GM12878 (cell line): ENCODE data around the gene SPINDOC. TPM values are rescaled to one million over a fixed set of nuclear protein-coding genes. Genes with fewer than 3 reads are reported as not detected.

Experiments used
- ATAC-seq: fragments of 200-7000 bp; cut with Tn5 transposase; 3 replicates; pipeline ENCODE4 v1.9.1; 2020; ENCODE audit warnings: mild to moderate bottlenecking, moderate library complexity
- BruUV-seq: library from RNA; stranded (reverse); fragments of 400-500 nt; replicated peaks from 2 replicates; lab custom pipeline; 2021; lab: Mats Ljungman, UMichigan
- CTCF ChIA-PET: fragments of 300-600 bp; sonication (Branson Sonifier 250); formaldehyde crosslinking; extraction: SDS; loops from one replicate; lab custom pipeline; 2021; ENCODE audit warnings: inconsistent platforms; lab: Yijun Ruan, JAX
- POLR2A ChIA-PET: fragments of 350-600 bp; formaldehyde crosslinking; extraction: SDS; loops from one replicate; lab custom pipeline; 2021; ENCODE audit warnings: inconsistent platforms; lab: Charles Lee
- RAD21 ChIA-PET: fragments of 300-600 bp; sonication (Branson Sonifier 250); formaldehyde crosslinking; loops from one replicate; lab custom pipeline; 2023; ENCODE audit warnings: antibody characterized with exemption; ENCODE audit not compliant: unreplicated experiment; lab: Charles Lee
- SMC1A ChIA-PET: fragments of 300-600 bp; sonication (Branson Sonifier 250); formaldehyde crosslinking; loops from one replicate; lab custom pipeline; 2023; ENCODE audit not compliant: unreplicated experiment, uncharacterized antibody; lab: Charles Lee
- DNase-seq: peaks from one replicate; pipeline ENCODE4 v3.0.0-alpha.2; 2011; ENCODE audit warnings: low read depth, low spot score
- FAIRE-seq: peaks from 3 replicates; lab custom pipeline; 2011; peaks lifted over from hg19 to GRCh38; lab: Jason Lieb, UNC
- H2AFZ ChIP-seq: 2 replicates; pipeline ENCODE4 v1.6.0; 2011; ENCODE audit warnings: low read depth, low read length, control low read depth; ENCODE audit not compliant: control insufficient read depth
- H3K27ac ChIP-seq: 2 replicates; pipeline ENCODE4 v1.5.1; 2011; ENCODE audit warnings: control low read depth; ENCODE audit not compliant: control insufficient read depth, insufficient read depth
- H3K27me3 ChIP-seq, 2 experiments: replicated peaks in 1 of 2; 2 replicates each; pipeline versions ENCODE4 v1.6.0 to v1.6.1; 2011; ENCODE audit warnings: low read length in 1 of 2; ENCODE audit not compliant: control insufficient read depth in 2 of 2, insufficient read depth in 2 of 2
- H3K36me3 ChIP-seq, 2 experiments: 2 replicates each; pipeline ENCODE4 v1.5.1; 2011; ENCODE audit warnings: low read length in 1 of 2; ENCODE audit not compliant: control insufficient read depth in 2 of 2, insufficient read depth in 2 of 2
- H3K4me1 ChIP-seq: 2 replicates; pipeline ENCODE4 v1.6.1; 2011; ENCODE audit warnings: mild to moderate bottlenecking, low read length, moderate library complexity, mixed read lengths; ENCODE audit not compliant: control insufficient read depth, insufficient read depth
- H3K4me2 ChIP-seq: 2 replicates; pipeline ENCODE4 v1.6.0; 2011; ENCODE audit warnings: control low read depth; ENCODE audit not compliant: control insufficient read depth, insufficient read depth
- H3K4me3 ChIP-seq: fragments of 200-600 bp; sonication (generic); 2 replicates; pipeline ENCODE4 v1.5.1; 2016
- H3K79me2 ChIP-seq: 2 replicates; pipeline ENCODE4 v1.6.0; 2011; ENCODE audit warnings: low read length; ENCODE audit not compliant: control insufficient read depth, insufficient read depth
- H3K9ac ChIP-seq: 2 replicates; pipeline ENCODE4 v1.8.0; 2011; ENCODE audit warnings: low read length, control low read depth, mixed read lengths; ENCODE audit not compliant: control insufficient read depth, insufficient read depth
- H3K9me3 ChIP-seq: replicated peaks from 3 replicates; pipeline ENCODE4 v1.5.1; 2011; ENCODE audit warnings: mild to moderate bottlenecking, low read length; ENCODE audit not compliant: control insufficient read depth, insufficient read depth
- H4K20me1 ChIP-seq: 2 replicates; pipeline ENCODE4 v1.6.0; 2011; ENCODE audit not compliant: control insufficient read depth, insufficient read depth
- FOXK2 ChIP-seq: fragments of 450-650 bp; IDR thresholded peaks from 2 replicates; pipeline ENCODE4 v1.6.1; 2017; ENCODE audit warnings: mild to moderate bottlenecking, moderate library complexity
- GABPA ChIP-seq: IDR thresholded peaks from 2 replicates; pipeline ENCODE4 v1.6.1; 2014; ENCODE audit warnings: antibody characterized with exemption, low read depth, mild to moderate bottlenecking, inconsistent platforms
- MXI1 ChIP-seq: fragments of 150-350 bp; IDR thresholded peaks from 2 replicates; pipeline ENCODE4 v1.6.1; 2011; ENCODE audit warnings: low read depth, mild to moderate bottlenecking, inconsistent platforms, low read length, improper control_type of control experiment
- NFYA ChIP-seq: IDR thresholded peaks from 2 replicates; pipeline ENCODE4 v1.6.1; 2011; ENCODE audit warnings: low read depth, mild to moderate bottlenecking, low read length, improper control_type of control experiment, borderline replicate concordance
- RAD51 ChIP-seq: fragments of 450-650 bp; IDR thresholded peaks from 2 replicates; pipeline ENCODE4 v1.6.1; 2016; ENCODE audit warnings: moderate library complexity, mild to moderate bottlenecking, inconsistent platforms
- RELA ChIP-seq: fragments of 450-650 bp; IDR thresholded peaks from 2 replicates; pipeline ENCODE4 v1.8.0; 2014; ENCODE audit warnings: borderline replicate concordance; ENCODE audit not compliant: partially characterized antibody
- TCF3 ChIP-seq: IDR thresholded peaks from 2 replicates; pipeline ENCODE4 v1.6.1; 2012; ENCODE audit warnings: low read depth, mild to moderate bottlenecking, low read length, borderline replicate concordance; ENCODE audit not compliant: insufficient read depth
- TCF7 ChIP-seq: IDR thresholded peaks from 2 replicates; pipeline ENCODE4 v1.6.1; 2014; ENCODE audit warnings: antibody characterized with exemption, borderline replicate concordance
- ZNF207 ChIP-seq: fragments of 450-650 bp; IDR thresholded peaks from 2 replicates; pipeline ENCODE4 v1.6.1; 2014; ENCODE audit warnings: antibody characterized with exemption, mild to moderate bottlenecking, borderline replicate concordance
- ZNF384 ChIP-seq: IDR thresholded peaks from 2 replicates; pipeline ENCODE4 v1.6.1; 2012; ENCODE audit warnings: low read depth, mild to moderate bottlenecking, low read length, improper control_type of control experiment, borderline replicate concordance
- WGBS: methylation state at CpG from one replicate; pipeline ENCODE4 v1.1.6; 2016; ENCODE audit warnings: low lambda C conversion rate; ENCODE audit not compliant: insufficient replicate concordance, insufficient coverage; ENCODE audit errors: missing lambda C conversion rate; 5-methylcytosine and 5-hydroxymethylcytosine counted together
- in situ Hi-C: fragments of 300-500 bp; cut with MboI; formaldehyde crosslinking; loops from 9 replicates; pipeline ENCODE4 v1.14.3; 2018; ENCODE audit warnings: mixed read lengths
- intact Hi-C: fragments of 100-400 bp; cut with micrococcal nuclease; formaldehyde crosslinking; loops from one replicate; pipeline ENCODE4 v1.14.2; 2022; ENCODE audit not compliant: unreplicated experiment
- polyA plus RNA-seq, 11 experiments: library from polyadenylated mRNA; depleted of rRNA in 4 of 11; unstranded in 6 of 11; stranded (reverse) in 5 of 11; fragments of >200 nt; fragmentation: Nextera tagmentation in 4 of 11; fragmentation: Illumina TruSeq in 1 of 11; extraction: Ambion mirVana in 4 of 11; extraction: Trizol in 1 of 11; gene quantifications; 1 replicate in 1 of 11; 2 replicates in 10 of 11; pipeline versions ENCODE4 v1.2.1 to v1.2.3, GENCODE V29; 2011 to 2016; ENCODE audit warnings: inconsistent platforms in 2 of 11, missing spikeins in 2 of 11, low read depth in 1 of 11
- total RNA-seq, 4 experiments: library from RNA; depleted of rRNA in 3 of 4; stranded (reverse); fragments of >200 nt in 3 of 4; fragmentation: Illumina TruSeq in 1 of 4; extraction: Trizol in 1 of 4; gene quantifications; 2 replicates each; pipeline versions ENCODE4 v1.2.1 to v1.2.3, GENCODE V29; 2013 to 2021

SPINDOC gene
- total and polyA plus RNA-seq, 10 of the 15 experiments (the other 5 are each of a cell fraction or from before 2014, with no cell fraction given), result 0.88 to 38.2 (median 16.9) TPM

DNA sequence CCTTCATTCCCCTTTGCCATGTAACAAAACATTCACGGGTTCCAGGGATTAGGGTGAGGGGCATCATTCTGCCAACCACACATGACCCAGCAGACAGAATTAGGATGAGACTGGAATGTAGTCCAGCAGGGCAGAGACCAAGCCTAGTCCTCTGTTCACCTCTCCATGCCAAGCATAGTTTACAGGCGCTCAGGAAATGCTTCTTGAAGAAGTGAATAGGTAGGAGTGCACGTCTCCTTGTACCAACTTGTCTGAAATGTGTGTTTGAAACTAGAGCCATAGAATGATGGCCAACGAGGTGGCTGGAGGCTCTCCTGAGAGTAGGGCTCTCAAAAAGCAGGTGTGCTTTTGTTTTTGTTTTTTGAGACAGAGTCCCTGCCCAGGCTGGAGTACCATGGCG, 8.2 kb downstream of the SPINDOC start:
- no peaks in the 10 kb centered on the region for H3K9me3 ChIP-seq
- WGBS, result 70% methylated on average over 5 of the region's 5 CpGs
- intact Hi-C loops (no loop called here), in situ Hi-C loops (no loop called here)
- ChIA-PET POLR2A (no interaction called here), CTCF (interaction anchor here (1.5 kb wide), 1 partner anchor 16 kb away, joined by 3 read pairs; no protein-coding TSS in a partner anchor), SMC1A (interaction anchor here (1.7 kb wide), 1 partner anchor 42 kb away, joined by 4 read pairs; no protein-coding TSS in a partner anchor), RAD21 (no interaction called here)
- H3K27me3 ChIP-seq, result no peaks in the 10 kb centered on the region
- no peak overlapping the region for H3K9ac ChIP-seq
- no peaks in the 10 kb centered on the region for H3K4me1 ChIP-seq
- H3K79me2 ChIP-seq, result peaks cover 3% of the 10 kb centered on the region
- no peaks in the 10 kb centered on the region for H4K20me1 ChIP-seq
- no peak overlapping the region for H3K4me3 ChIP-seq
- no peak overlapping the region for H3K4me2 ChIP-seq
- TF ChIP-seq TCF7, result no peak
- TF ChIP-seq ZNF207, result no peak
- no peak for TF ChIP-seq ZNF384
- no peak overlapping the region for H3K27ac ChIP-seq
- no TSS peak for BruUV-seq
- FAIRE-seq, result no peak
- peaks cover 22 to 33% of the 10 kb centered on the region in 2 experiments for H3K36me3 ChIP-seq
- DNase-seq, result no peak
- ATAC-seq, result no peak
- H2AFZ ChIP-seq, result no peak overlapping the region

DNA sequence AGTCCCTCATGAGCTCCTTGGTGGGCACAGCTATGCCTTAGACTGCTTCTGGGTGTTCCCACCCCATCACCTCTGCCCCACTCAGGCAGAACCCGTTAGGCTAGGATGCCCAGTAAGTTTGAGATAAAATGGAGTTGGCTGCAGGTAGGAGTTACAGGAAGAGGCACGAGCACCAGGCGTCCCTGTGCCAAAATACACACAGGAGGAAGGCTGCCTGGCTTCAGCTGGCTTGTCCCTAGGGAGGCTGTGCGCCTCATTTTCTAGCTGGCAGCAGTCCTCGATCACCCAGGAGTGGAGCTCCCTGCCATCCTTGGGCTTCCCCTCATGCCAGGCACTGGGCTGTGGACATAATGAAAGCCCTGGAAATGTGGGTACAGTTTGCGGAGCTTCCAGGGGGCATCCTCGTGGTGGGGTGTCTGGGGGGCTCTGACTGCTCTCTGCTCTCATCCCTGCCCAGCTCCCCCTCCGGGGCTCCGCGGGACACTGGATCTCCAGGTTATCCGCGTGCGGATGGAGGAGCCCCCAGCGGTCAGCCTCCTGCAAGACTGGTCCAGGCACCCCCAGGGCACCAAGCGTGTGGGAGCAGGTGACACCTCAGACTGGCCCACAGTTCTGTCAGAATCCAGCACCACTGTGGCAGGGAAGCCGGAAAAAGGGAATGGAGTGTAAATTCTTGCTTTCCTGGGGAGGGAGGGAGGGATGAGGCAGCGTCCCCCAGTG, 13.4 kb downstream of the SPINDOC start:
- POLR2A ChIA-PET, result no interaction called here
- RAD21 ChIA-PET, result no interaction called here

More for the DNA sequence above, 13.4 kb downstream of the SPINDOC start:
- TF ChIP-seq NFYA, result no peak
- TF ChIP-seq FOXK2, result no peak
- no peak for TF ChIP-seq TCF3
- no peak for TF ChIP-seq GABPA
- TF ChIP-seq RAD51, result no peak
- TF ChIP-seq RELA, result no peak
- TF ChIP-seq MXI1, result no peak
- ChIA-PET SMC1A (no interaction called here), CTCF (interaction anchor here (0.9 to 1.5 kb wide), 2 partner anchors 11 to 111 kb away, joined by 3 read pairs; no protein-coding TSS in a partner anchor)
- FAIRE-seq (no peak), ATAC-seq (no peak), DNase-seq (no peak)
- WGBS, result 86% methylated on average over 17 of the region's 17 CpGs
- no peak overlapping the region for H3K27ac ChIP-seq
- H3K9ac ChIP-seq, result no peak overlapping the region
- H2AFZ ChIP-seq, result no peak overlapping the region
- no peaks in the 10 kb centered on the region for H3K9me3 ChIP-seq
- H3K4me3 ChIP-seq, result no peak overlapping the region
- H3K36me3 ChIP-seq, result peaks cover 7 to 13% of the 10 kb centered on the region in 2 experiments
- no peaks in the 10 kb centered on the region for H3K79me2 ChIP-seq
- in situ Hi-C loops (no loop called here), intact Hi-C loops (no loop called here)
- no peak overlapping the region for H3K4me2 ChIP-seq
- no peaks in the 10 kb centered on the region for H3K4me1 ChIP-seq
- no peaks in the 10 kb centered on the region for H3K27me3 ChIP-seq
- no TSS peak for BruUV-seq
- H4K20me1 ChIP-seq, result no peaks in the 10 kb centered on the region
